ENCODE measurements around the gene SRBD1.

SRBD1 gene

DNA sequence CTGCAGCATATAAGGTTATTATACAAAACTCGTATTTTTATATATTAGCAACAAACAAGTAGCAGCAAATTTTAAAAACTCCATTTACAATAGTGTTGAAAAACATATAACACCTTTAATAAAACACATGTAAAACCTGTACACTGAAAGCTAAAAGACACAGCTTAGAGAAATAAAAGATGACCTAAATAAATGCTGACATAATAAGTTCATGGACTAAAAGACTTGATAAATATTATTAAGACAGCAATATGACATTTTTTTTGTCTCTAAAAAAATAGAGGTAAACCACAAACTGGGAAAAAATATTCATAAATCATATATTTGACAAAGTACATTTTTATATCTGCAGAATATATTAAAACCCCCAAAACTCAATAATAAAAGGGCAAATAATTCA lies 201.4 kb downstream of the SRBD1 start:
- no peaks in the 10 kb centered on the region for H3K27me3 Mint-ChIP-seq (ENCODE audit: low read depth, poor library complexity)
- H3K27ac Mint-ChIP-seq: no peak overlapping the region
- H3K9me3 Mint-ChIP-seq: no peaks in the 10 kb centered on the region
- TF ChIP-seq, protein P1, sequence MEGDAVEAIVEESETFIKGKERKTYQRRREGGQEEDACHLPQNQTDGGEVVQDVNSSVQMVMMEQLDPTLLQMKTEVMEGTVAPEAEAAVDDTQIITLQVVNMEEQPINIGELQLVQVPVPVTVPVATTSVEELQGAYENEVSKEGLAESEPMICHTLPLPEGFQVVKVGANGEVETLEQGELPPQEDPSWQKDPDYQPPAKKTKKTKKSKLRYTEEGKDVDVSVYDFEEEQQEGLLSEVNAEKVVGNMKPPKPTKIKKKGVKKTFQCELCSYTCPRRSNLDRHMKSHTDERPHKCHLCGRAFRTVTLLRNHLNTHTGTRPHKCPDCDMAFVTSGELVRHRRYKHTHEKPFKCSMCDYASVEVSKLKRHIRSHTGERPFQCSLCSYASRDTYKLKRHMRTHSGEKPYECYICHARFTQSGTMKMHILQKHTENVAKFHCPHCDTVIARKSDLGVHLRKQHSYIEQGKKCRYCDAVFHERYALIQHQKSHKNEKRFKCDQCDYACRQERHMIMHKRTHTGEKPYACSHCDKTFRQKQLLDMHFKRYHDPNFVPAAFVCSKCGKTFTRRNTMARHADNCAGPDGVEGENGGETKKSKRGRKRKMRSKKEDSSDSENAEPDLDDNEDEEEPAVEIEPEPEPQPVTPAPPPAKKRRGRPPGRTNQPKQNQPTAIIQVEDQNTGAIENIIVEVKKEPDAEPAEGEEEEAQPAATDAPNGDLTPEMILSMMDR (IDR thresholded peaks at IDR 0.05): no peak
- DNase-seq: no peak
- no peaks in the 10 kb centered on the region for H3K4me1 Mint-ChIP-seq
- H3K36me3 Mint-ChIP-seq (ENCODE audit: low read depth): peaks cover 22% of the 10 kb centered on the region
- no peak overlapping the region for H3K4me3 Mint-ChIP-seq

- H3K27ac Mint-ChIP-seq: no peak overlapping the region
- DNase-seq: no peak
- no peaks in the 10 kb centered on the region for H3K9me3 Mint-ChIP-seq
- TF ChIP-seq, protein P1 (IDR thresholded peaks at IDR 0.05): no peak
- peaks cover 17% of the 10 kb centered on the region for H3K36me3 Mint-ChIP-seq (ENCODE audit: low read depth)
- no peak overlapping the region for H3K4me3 Mint-ChIP-seq
- no peaks in the 10 kb centered on the region for H3K27me3 Mint-ChIP-seq (ENCODE audit: low read depth, poor library complexity)
- no peaks in the 10 kb centered on the region for H3K4me1 Mint-ChIP-seq
These were observed 204.4 kb downstream of the SRBD1 start for GRCh38 chr2:45406621-45407020.

DNA sequence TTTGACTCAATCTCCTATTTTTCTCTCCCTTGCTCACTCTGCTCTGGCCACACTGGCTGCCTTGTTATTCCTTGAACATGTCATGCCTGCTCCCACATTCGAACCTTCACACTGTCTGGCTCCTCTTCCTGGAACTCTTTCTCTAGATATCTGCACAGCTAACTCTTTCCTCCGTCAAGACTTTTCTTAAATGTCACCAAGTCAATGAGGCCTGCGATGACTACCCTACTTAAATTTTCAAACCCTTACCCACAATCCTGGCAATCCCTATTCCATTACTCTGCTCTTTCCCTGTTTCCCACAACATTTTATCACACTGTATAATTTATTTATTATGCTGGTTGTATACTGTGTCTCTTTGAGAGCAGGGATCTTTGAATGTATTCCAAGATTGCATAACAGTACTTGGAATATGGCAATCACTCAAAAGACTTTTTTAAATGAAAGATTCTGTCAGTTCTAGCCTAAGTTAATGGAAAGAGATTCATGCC lies 206.2 kb downstream of the SRBD1 start:
- Mint-ChIP-seq H3K4me3 (no peak overlapping the region), H3K27ac (no peak overlapping the region), H3K9me3 (no peaks in the 10 kb centered on the region), H3K4me1 (no peaks in the 10 kb centered on the region), H3K36me3 (ENCODE audit: low read depth) (no peaks in the 10 kb centered on the region), H3K27me3 (ENCODE audit: low read depth, poor library complexity) (no peaks in the 10 kb centered on the region)
- TF ChIP-seq, protein P1 (IDR thresholded peaks at IDR 0.05): no peak
- DNase-seq: no peak

- no peaks in the 10 kb centered on the region for H3K4me1 Mint-ChIP-seq
- H3K36me3 Mint-ChIP-seq (ENCODE audit: low read depth): no peaks in the 10 kb centered on the region
- no peak for DNase-seq
- H3K27me3 Mint-ChIP-seq (ENCODE audit: low read depth, poor library complexity): no peaks in the 10 kb centered on the region
- H3K27ac Mint-ChIP-seq: no peak overlapping the region
- TF ChIP-seq, protein P1 (IDR thresholded peaks at IDR 0.05): no peak
- H3K9me3 Mint-ChIP-seq: no peaks in the 10 kb centered on the region
- no peak overlapping the region for H3K4me3 Mint-ChIP-seq
These were observed 208.0 kb downstream of the SRBD1 start for GRCh38 chr2:45403036-45403435.

DNA sequence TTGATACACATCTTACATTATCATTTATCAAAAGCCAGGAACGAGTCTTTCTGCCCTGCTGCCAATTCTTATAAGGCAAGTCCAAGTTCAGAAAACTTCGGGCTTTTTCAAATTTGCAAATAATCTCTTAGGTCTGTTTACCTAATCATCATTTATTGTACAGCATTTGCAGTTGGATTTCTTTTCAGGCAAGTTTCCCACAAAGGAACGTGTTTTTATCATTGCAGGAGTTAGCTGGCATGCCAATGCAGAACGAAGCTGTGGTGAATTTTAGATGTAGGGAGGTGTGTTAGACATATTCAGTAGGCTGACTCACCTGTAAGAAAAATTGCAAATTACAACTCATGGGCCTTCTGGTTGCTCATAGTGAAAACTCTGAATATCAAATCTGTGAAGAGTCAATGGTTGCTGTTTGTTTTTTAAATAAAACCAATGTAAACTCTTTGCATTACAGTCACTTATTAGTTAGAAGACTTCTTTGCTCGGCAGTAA lies 209.6 kb downstream of the SRBD1 start:
- Mint-ChIP-seq H3K36me3 (ENCODE audit: low read depth) (no peaks in the 10 kb centered on the region), H3K27me3 (ENCODE audit: low read depth, poor library complexity) (no peaks in the 10 kb centered on the region), H3K9me3 (no peaks in the 10 kb centered on the region), H3K27ac (no peak overlapping the region), H3K4me3 (no peak overlapping the region), H3K4me1 (peaks cover 8% of the 10 kb centered on the region)
- TF ChIP-seq, protein P1 (IDR thresholded peaks at IDR 0.05): no peak
- DNase-seq: no peak

DNA sequence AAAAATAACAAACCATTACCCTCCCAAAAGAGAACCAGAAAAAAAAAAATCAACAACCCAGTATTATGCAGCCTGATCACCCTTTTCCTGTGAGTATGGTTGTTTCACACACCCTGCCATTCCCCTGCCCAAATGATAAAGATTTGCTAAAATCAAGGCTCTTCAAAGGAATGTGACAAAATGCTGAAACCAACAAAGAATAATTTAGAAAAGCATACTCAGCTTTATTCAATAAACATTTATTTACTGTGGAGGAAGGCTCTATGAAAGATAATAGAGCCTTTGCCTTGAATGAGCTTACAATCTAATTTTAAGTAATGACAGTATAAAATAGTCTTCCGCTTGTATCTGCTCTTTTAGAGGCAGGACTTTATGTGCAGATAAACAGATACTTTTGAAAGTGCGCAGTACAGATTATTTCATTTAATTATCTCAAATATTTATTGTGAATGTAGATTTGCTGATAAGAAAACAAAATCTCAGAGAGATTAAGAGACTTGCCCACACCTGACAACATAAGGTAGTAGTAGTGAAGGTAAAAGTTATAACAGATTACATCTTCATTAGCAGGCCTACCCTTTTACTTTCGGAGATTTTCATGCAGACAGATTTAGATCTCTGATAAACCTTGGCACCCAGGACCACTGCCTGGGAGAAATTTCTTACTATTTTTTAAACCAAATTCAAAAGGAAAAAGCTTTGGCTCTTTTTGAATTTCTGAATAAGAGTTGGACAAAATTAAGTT lies 211.9 kb downstream of the SRBD1 start:
- TF ChIP-seq, protein P1 (IDR thresholded peaks at IDR 0.05): no peak
- Mint-ChIP-seq H3K36me3 (ENCODE audit: low read depth) (no peaks in the 10 kb centered on the region), H3K4me3 (no peak overlapping the region)

More for the DNA sequence above, 211.9 kb downstream of the SRBD1 start:
- H3K9me3 Mint-ChIP-seq: no peaks in the 10 kb centered on the region
- DNase-seq: no peak
- no peak overlapping the region for H3K27ac Mint-ChIP-seq
- H3K4me1 Mint-ChIP-seq: peaks cover 27% of the 10 kb centered on the region
- no peaks in the 10 kb centered on the region for H3K27me3 Mint-ChIP-seq (ENCODE audit: low read depth, poor library complexity)
